ENCODE data around the gene PLPPR4.

- TF ChIP-seq CTCF (conservative IDR thresholded peaks at IDR 0.05) (no peak), EZH2 (IDR thresholded peaks at IDR 0.05; ENCODE audit: low read depth) (no peak)
These were observed 88.5 kb downstream of the PLPPR4 start for GRCh38 chr1:99352821-99353220.
